Left lung (tissue), 10 donors: ENCODE data around the gene LMO1. TPM values are rescaled to one million over a fixed set of nuclear protein-coding genes. Genes with fewer than 3 reads are reported as not detected.

ENCODE experiments used
- ATAC-seq: fragments of 200-7000 bp; cut with Tn5 transposase; one replicate; pipeline ENCODE4 v1.9.1; 2020; ENCODE audit warnings: moderate library complexity
- DNase-seq, 4 donors: peaks; one replicate each; pipeline ENCODE4 v3.0.0-alpha.2; 2013 to 2020
- H3K27ac ChIP-seq, 2 donors: fragments of 200-600 bp; sonication (generic) in 1 of 2; one replicate each; pipeline versions ENCODE4 v1.5.0 to v1.8.0; 2020 to 2021
- H3K27me3 ChIP-seq, 2 donors: fragments of 200-600 bp; sonication (generic) in 1 of 2; one replicate each; pipeline versions ENCODE4 v1.5.0 to v1.8.0; 2020 to 2021
- H3K36me3 ChIP-seq, 2 donors: fragments of 200-600 bp; sonication (generic) in 1 of 2; one replicate each; pipeline versions ENCODE4 v1.5.0 to v1.8.0; 2020 to 2021
- H3K4me1 ChIP-seq, 2 donors: fragments of 200-600 bp; one replicate each; pipeline ENCODE4 v1.8.0; 2021
- H3K4me3 ChIP-seq, 2 donors: fragments of 200-600 bp; sonication (generic) in 1 of 2; one replicate each; pipeline versions ENCODE4 v1.5.0 to v1.8.0; 2020 to 2021; ENCODE audit warnings: mild to moderate bottlenecking in 1 of 2
- H3K9me3 ChIP-seq, 2 donors: fragments of 200-600 bp; sonication (generic) in 1 of 2; one replicate each; pipeline versions ENCODE4 v1.5.0 to v1.8.0; 2020 to 2021
- CTCF ChIP-seq, 2 donors: fragments of 200-600 bp; sonication (generic) in 1 of 2; IDR thresholded peaks; one replicate each; pipeline versions ENCODE4 v1.5.0 to v1.8.0; 2021; ENCODE audit warnings: antibody characterized with exemption in 2 of 2
- intact Hi-C, 2 donors: fragments of 100-400 bp; cut with DNase I; formaldehyde crosslinking; loops; one replicate each; pipeline versions ENCODE4 v1.11.2 to v1.14.2; 2022
- polyA plus RNA-seq, 6 donors: library from polyadenylated mRNA; unstranded; fragments of 120-200 nt; gene quantifications; one replicate each; pipeline ENCODE4 v1.2.1, GENCODE V29; 2013; ENCODE audit not compliant: insufficient read length in 6 of 6
- total RNA-seq, 2 donors: library from RNA; stranded (reverse); fragmentation: NEBNext Ultra II Directional; extraction: Animal tissue kit (Norgen Biotek cat#: 25700); gene quantifications; one replicate each; pipeline ENCODE4 v1.2.1, GENCODE V29; 2021
- donor health status: DM: no; HTN: yes; CAD: no.
- donor health status: DM: no; HTN: no; CAD: no.

LMO1 gene
- total and polyA plus RNA-seq, 8 donors, result 0.18 to 0.48 (median 0.23) TPM; not detected in 3

- Histone ChIP-seq H3K27me3 (peaks cover 11 to 34% of the 10 kb centered on the region in 2 donors), H3K36me3 (no peaks in the 10 kb centered on the region), H3K27ac (no peak overlapping the region), H3K4me3 (no peak overlapping the region), H3K9me3 (no peaks in the 10 kb centered on the region), H3K4me1 (no peaks in the 10 kb centered on the region)
- ATAC-seq (no peak), DNase-seq (no peak)
- intact Hi-C loops, result no loop called here
- TF ChIP-seq CTCF (IDR thresholded peaks at IDR 0.05), result no peak
These were observed 7.2 kb downstream of the LMO1 start for GRCh38 chr11:8256271-8257002.

- H3K4me3 ChIP-seq, result no peak overlapping the region
- ATAC-seq (no peak), DNase-seq (peak in 1 of 4 donors; percentile 10)
- intact Hi-C loops, result no loop called here
- H3K9me3 ChIP-seq, result no peaks in the 10 kb centered on the region
- no peaks in the 10 kb centered on the region for H3K4me1 ChIP-seq
- no peak overlapping the region for H3K27ac ChIP-seq
- peaks cover 0 to 5% of the 10 kb centered on the region in 2 donors for H3K27me3 ChIP-seq
- no peaks in the 10 kb centered on the region for H3K36me3 ChIP-seq
- TF ChIP-seq CTCF (IDR thresholded peaks at IDR 0.05), result no peak
These were observed 10.1 kb downstream of the LMO1 start for GRCh38 chr11:8253566-8253965.

GRCh38 chr11:8252946-8253345 lies 10.7 kb downstream of the LMO1 start:
- intact Hi-C loops, result no loop called here
- TF ChIP-seq CTCF (IDR thresholded peaks at IDR 0.05), result no peak
- Histone ChIP-seq H3K27me3 (no peaks in the 10 kb centered on the region), H3K36me3 (no peaks in the 10 kb centered on the region), H3K27ac (no peak overlapping the region), H3K4me1 (no peaks in the 10 kb centered on the region), H3K4me3 (no peak overlapping the region), H3K9me3 (no peaks in the 10 kb centered on the region)
- DNase-seq (peak in 1 of 4 donors; percentile 25), ATAC-seq (no peak)

GRCh38 chr11:8252388-8252787 lies 11.3 kb downstream of the LMO1 start:
- ATAC-seq (no peak), DNase-seq (peak in 1 of 4 donors; percentile 20)
- H3K4me3 ChIP-seq, result no peak overlapping the region
- H3K4me1 ChIP-seq, result no peaks in the 10 kb centered on the region
- intact Hi-C loops, result no loop called here
- TF ChIP-seq CTCF (IDR thresholded peaks at IDR 0.05), result no peak
- no peaks in the 10 kb centered on the region for H3K36me3 ChIP-seq
- no peaks in the 10 kb centered on the region for H3K27me3 ChIP-seq
- H3K27ac ChIP-seq, result no peak overlapping the region
- H3K9me3 ChIP-seq, result no peaks in the 10 kb centered on the region

- intact Hi-C loops, result no loop called here
- Histone ChIP-seq H3K4me3 (no peak overlapping the region), H3K27me3 (no peaks in the 10 kb centered on the region), H3K4me1 (no peaks in the 10 kb centered on the region), H3K9me3 (no peaks in the 10 kb centered on the region), H3K27ac (no peak overlapping the region), H3K36me3 (no peaks in the 10 kb centered on the region)
- DNase-seq (peak in 1 of 4 donors; percentile 5), ATAC-seq (no peak)
- no peak for TF ChIP-seq CTCF (IDR thresholded peaks at IDR 0.05)
These were observed 11.9 kb downstream of the LMO1 start for GRCh38 chr11:8251616-8252295.
